ENCODE data around the gene COQ4. TPM values are rescaled to one million over a fixed set of nuclear protein-coding genes. Genes with fewer than 3 reads are reported as not detected.

Gene COQ4
- total RNA-seq, 1 experiment from 2014 or later = 34.0 TPM

DNA sequence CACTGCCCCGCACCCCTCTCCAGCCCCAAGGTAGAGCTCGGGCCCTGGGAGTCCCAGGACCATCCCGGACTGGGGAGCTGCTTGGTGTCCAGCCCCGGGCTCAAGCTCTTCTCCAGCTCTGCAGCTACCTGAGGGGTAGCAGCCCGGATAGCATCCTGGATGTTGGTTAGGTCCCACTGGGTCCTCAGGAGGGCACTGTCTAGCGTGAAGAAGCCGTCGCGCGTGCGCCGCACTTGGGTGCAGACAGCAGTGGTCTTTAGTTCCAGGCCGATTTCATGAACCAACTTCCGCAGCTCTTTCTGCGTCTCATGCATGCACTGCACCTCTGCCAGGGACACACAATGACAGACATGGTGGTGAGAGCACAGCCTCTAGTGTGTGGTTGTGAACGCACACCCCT lies 13.1 kb upstream of the COQ4 start:
- Mint-ChIP-seq H3K9me3 (ENCODE audit: low read depth, unreplicated experiment) (no peaks in the 10 kb centered on the region), H3K27me3 (ENCODE audit: unreplicated experiment) (no peaks in the 10 kb centered on the region), H3K4me3 (ENCODE audit: low read depth, unreplicated experiment) (no peak overlapping the region), H3K27ac (ENCODE audit: unreplicated experiment) (no peak overlapping the region), H3K36me3 (ENCODE audit: insufficient read depth, unreplicated experiment) (peaks cover 36% of the 10 kb centered on the region), H3K4me1 (ENCODE audit: low read depth, unreplicated experiment) (no peaks in the 10 kb centered on the region)
- CTCF ChIA-PET = no interaction called here
- TF ChIP-seq, protein P1, sequence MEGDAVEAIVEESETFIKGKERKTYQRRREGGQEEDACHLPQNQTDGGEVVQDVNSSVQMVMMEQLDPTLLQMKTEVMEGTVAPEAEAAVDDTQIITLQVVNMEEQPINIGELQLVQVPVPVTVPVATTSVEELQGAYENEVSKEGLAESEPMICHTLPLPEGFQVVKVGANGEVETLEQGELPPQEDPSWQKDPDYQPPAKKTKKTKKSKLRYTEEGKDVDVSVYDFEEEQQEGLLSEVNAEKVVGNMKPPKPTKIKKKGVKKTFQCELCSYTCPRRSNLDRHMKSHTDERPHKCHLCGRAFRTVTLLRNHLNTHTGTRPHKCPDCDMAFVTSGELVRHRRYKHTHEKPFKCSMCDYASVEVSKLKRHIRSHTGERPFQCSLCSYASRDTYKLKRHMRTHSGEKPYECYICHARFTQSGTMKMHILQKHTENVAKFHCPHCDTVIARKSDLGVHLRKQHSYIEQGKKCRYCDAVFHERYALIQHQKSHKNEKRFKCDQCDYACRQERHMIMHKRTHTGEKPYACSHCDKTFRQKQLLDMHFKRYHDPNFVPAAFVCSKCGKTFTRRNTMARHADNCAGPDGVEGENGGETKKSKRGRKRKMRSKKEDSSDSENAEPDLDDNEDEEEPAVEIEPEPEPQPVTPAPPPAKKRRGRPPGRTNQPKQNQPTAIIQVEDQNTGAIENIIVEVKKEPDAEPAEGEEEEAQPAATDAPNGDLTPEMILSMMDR (IDR thresholded peaks at IDR 0.05; ENCODE audit: unreplicated experiment) = no peak
- no peak for DNase-seq
- no TSS peak for BruUV-seq (replicated peaks)
- intact Hi-C loops (cut with micrococcal nuclease; ENCODE audit: unreplicated experiment) = loop anchor here (10.0 kb wide), 1 partner anchor 245 kb away; the partner anchor contains the start of gene SPTAN1

DNA sequence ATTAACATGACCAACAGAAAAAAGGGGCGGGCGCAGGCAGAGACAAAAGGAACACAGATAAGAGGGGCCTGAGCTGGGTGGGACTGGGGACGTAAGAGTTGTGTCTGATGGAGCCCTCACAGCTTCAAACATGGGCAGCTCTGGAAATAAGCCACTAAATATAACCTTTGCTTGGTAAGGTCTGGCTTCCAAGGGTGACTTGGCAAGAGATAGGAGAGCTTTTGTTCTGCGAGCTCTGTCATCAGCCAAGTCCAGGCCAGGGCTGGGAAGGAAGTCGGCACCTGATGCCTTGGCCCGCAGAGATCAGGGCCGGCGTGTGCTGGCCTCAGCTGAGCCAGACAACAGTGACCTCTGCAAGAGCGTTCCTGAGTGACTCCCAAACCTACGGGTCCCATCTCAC lies 12.2 kb upstream of the COQ4 start:
- Mint-ChIP-seq H3K4me1 (ENCODE audit: low read depth, unreplicated experiment) (no peaks in the 10 kb centered on the region), H3K4me3 (ENCODE audit: low read depth, unreplicated experiment) (no peak overlapping the region), H3K9me3 (ENCODE audit: low read depth, unreplicated experiment) (no peaks in the 10 kb centered on the region), H3K27me3 (ENCODE audit: unreplicated experiment) (no peaks in the 10 kb centered on the region), H3K27ac (ENCODE audit: unreplicated experiment) (no peak overlapping the region), H3K36me3 (ENCODE audit: insufficient read depth, unreplicated experiment) (peaks cover 36% of the 10 kb centered on the region)
- BruUV-seq (replicated peaks) = no TSS peak
- intact Hi-C loops (cut with micrococcal nuclease; ENCODE audit: unreplicated experiment) = no loop called here
- DNase-seq = no peak
- TF ChIP-seq, protein P1 (IDR thresholded peaks at IDR 0.05; ENCODE audit: unreplicated experiment) = no peak
- CTCF ChIA-PET = no interaction called here

DNA sequence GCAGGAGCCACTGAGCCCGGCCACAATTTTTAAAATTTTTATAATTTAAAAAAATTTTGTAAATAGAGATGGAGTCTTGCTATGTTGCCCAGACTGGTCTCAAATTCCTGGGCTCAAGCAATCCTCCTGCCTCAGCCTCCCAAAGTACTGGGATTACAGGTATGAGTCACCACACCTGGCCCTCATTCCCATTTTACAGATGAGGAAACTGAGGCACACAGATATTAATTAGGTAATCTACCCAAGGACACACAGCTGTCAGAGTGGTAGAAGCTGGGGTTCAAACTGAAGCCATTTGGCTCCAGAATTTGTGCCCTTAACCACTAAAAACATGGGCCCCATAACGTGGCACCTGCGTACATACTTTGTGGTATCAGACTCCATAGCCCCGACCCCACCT lies 7.9 kb upstream of the COQ4 start:
- CTCF ChIA-PET = no interaction called here

DNA sequence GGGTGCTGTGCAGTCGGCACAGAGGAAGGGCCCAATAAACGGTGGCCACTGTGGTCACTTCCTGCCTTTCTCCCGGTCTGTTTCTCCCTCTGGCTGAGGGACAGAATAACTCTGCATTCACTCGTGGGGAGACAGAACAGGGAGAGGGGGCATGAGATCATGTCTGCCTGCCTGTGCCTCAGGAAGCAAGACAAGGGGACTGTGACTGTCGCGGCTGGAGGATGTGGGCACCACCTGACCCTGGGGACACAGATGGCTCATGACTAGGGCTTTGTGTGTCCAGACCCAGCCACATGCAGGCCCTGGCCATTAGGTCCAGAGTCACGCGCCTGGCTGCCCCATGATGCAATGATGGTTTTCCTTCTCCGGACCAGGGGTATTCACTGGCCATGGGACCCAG lies 6.2 kb upstream of the COQ4 start:
- TF ChIP-seq, protein P1 (IDR thresholded peaks at IDR 0.05; ENCODE audit: unreplicated experiment) = no peak
- Mint-ChIP-seq H3K4me1 (ENCODE audit: low read depth, unreplicated experiment) (no peaks in the 10 kb centered on the region), H3K36me3 (ENCODE audit: insufficient read depth, unreplicated experiment) (peaks cover 13% of the 10 kb centered on the region), H3K9me3 (ENCODE audit: low read depth, unreplicated experiment) (no peaks in the 10 kb centered on the region), H3K27me3 (ENCODE audit: unreplicated experiment) (no peaks in the 10 kb centered on the region), H3K27ac (ENCODE audit: unreplicated experiment) (no peak overlapping the region), H3K4me3 (ENCODE audit: low read depth, unreplicated experiment) (no peak overlapping the region)
- no TSS peak for BruUV-seq (replicated peaks)
- intact Hi-C loops (cut with micrococcal nuclease; ENCODE audit: unreplicated experiment) = no loop called here
- DNase-seq = no peak
- CTCF ChIA-PET = no interaction called here

More for the DNA sequence above, 7.9 kb upstream of the COQ4 start:
- peaks cover 19% of the 10 kb centered on the region for H3K36me3 Mint-ChIP-seq (ENCODE audit: insufficient read depth, unreplicated experiment)
- no peak for DNase-seq
- TF ChIP-seq, protein P1 (IDR thresholded peaks at IDR 0.05; ENCODE audit: unreplicated experiment) = no peak
- H3K4me1 Mint-ChIP-seq (ENCODE audit: low read depth, unreplicated experiment) = no peaks in the 10 kb centered on the region
- no peaks in the 10 kb centered on the region for H3K9me3 Mint-ChIP-seq (ENCODE audit: low read depth, unreplicated experiment)
- no peak overlapping the region for H3K4me3 Mint-ChIP-seq (ENCODE audit: low read depth, unreplicated experiment)
- no TSS peak for BruUV-seq (replicated peaks)
- H3K27me3 Mint-ChIP-seq (ENCODE audit: unreplicated experiment) = no peaks in the 10 kb centered on the region
- H3K27ac Mint-ChIP-seq (ENCODE audit: unreplicated experiment) = no peak overlapping the region
- intact Hi-C loops (cut with micrococcal nuclease; ENCODE audit: unreplicated experiment) = no loop called here

Data from Calu3 (cell line).